Suppressor macrophage (primary cell): ENCODE data around the gene CD14.
"Not testable (repeated sequence)": the region's sequence is repeated elsewhere in the genome, so short reads cannot be mapped to it uniquely, and the experiment has no call there.

ENCODE experiments used
- DNase-seq, 4 experiments: peaks; one replicate each; pipeline ENCODE4 v3.0.0-alpha.2; 2020 to 2022

The CD14 gene

DNA sequence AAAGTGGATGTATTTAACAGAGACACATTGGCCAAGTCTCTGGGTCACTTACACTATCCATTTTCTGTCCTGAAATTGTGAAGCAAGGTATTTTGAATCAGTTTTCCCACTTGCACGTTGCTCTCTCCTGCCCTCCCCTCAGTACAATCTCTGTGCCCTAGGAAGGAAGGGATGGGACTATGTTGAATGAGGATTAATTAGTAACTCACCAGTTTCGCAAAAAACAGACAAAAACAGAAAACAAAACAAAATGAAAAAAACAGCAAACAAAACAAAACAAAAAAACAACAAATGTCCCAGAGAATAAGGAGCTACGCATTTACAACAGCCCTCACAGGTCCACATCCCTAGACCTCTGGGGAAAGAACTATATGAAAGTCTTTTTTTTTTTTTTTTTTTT, 1.1 kb upstream of the CD14 start:
- no peak for DNase-seq

DNA sequence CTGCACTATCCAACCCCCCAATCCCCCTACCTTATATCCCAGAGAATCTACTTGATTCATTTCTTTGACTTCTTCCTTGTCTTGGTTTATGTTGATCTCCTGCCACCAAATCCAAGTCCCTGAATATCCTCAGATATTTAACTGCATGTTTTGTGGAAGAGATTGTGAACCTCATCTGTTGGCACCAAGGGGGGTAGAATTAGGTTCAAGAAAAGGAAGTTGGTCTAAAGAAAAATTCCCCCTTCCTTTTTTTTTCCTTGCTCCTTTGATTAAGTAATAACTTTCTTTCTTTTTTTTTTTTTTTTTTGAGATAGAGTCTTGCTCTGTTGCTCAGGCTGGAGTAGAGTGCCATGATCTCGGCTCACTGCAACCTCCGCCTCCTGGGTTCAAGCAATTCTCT, 526 bp upstream of the CD14 start:
- DNase-seq: peak in 2 of 4 experiments; percentile 76 to 87

DNA sequence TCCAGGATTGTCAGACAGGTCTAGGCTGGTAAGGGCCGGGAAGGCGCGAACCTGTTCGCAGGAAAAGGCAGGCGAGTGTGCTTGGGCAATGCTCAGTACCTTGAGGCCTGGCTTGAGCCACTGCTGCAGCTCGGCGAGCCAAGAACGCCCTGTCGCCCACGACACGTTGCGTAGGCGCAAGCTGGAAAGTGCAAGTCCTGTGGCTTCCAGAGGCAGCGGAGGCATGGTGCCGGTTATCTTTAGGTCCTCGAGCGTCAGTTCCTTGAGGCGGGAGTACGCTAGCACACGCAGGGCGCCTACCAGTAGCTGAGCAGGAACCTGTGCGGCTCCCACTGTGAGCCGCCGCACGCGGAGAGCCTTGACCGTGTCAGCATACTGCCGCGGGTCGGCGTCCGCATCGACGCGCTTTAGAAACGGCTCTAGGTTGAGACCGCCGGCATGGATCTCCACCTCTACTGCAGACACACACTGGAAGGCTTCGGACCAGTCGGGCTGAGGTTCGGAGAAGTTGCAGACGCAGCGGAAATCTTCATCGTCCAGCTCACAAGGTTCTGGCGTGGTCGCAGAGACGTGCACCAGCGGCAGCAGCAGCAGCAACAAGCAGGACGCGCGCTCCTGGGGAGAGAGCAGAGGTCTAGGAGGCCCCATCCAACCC, 482 bp downstream of the CD14 start:
- DNase-seq: peak; percentile 86 to 95 (median 92)

DNA sequence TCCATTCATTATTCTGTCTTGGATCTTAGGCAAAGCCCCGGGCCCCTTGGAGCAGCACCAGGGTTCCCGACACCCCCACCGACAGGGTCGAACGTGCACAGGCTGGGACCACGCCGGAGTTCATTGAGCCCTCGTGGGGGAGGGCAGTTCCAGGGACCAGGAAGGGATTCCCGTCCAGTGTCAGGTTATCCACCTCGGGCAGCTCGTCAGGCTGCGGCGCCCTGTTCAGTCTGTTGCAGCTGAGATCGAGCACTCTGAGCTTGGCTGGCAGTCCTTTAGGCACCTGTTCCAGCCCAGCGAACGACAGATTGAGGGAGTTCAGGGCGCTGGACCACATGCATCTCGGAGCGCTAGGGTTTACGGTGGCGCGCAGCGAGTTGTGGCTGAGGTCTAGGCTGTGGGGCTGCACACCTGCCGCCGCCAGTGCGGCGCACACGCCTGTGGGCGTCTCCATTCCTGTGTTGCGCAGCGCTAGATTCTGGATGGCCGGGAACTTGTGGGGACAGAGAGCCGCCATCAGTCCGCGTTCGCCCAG, 1.1 kb downstream of the CD14 start:
- peak in 3 of 4 experiments; percentile 16 to 43 (median 34) for DNase-seq

DNA sequence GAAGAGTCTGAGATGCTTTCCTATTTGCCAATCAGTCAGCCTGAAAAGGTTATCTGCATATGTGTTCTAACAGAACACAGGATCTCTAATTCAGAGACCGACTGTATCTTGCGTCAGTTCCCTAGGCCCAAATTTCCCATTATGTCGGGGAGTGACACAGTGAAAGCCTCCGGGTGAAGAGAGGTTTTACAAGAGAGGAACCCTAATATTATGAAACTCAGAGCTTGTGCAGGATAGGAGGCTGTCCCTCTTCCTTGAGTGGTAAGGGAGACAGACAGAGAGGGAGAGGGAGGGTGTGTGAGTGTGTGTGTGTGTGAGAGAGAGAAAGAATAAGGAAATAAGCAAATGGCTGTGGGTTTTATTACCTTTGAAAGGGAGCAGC, 1.9 kb downstream of the CD14 start:
- DNase-seq: peak; percentile 80 to 93 (median 88)

DNA sequence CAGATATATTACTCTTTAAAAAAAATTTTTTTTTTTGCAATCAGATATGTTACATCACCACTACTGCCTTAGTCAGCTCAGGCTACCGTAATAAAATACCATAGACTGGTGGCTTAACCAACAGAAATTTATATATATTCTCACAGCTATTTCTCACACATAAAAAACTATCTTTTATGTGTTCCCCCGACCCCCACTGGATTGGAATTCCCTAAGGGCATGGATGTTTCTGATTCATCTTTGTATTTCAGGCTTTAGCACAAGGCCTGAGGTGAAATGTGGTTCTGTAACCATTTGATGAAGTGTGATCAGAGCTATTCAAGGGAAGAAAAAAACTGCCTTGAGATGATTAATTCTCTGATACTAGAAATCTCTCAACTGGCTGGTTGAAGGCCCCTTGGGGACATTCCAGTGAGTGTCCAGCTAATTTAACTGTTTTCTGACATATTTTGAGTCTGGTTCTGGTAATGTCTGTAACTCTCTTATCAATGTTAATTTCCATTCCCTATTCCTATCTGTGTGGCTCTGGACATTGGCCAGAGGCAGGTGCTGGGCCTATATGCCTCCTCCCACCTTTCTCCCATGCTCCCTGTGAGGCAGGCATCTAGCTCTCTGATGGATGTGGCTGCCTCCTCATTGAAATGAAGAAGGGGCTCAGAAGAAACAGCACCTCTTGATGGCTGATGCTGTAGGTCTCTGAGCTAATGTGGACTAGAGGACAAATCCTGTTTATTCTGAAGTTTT, 2.5 kb downstream of the CD14 start:
- DNase-seq: peak in 2 of 4 experiments; percentile 45 to 47

DNA sequence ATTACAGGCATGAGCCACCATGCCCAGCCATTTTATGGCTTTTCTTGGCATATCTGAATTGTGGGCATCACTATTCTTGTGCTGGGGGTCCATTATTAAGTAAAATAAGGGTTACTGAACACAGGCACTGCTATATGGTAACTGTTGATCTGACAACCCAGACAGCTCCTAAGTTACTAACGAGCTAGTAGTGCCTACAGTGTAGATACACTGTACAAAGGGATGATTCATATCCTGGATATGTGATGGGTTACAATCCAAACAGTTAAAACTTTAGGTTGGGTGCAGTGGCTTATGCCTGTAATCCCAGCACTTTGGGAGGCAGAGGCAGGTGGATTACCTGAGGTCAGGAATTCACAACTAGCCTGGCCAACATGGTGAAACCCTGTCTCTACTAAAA, 4.3 kb downstream of the CD14 start:
- no peak for DNase-seq

DNA sequence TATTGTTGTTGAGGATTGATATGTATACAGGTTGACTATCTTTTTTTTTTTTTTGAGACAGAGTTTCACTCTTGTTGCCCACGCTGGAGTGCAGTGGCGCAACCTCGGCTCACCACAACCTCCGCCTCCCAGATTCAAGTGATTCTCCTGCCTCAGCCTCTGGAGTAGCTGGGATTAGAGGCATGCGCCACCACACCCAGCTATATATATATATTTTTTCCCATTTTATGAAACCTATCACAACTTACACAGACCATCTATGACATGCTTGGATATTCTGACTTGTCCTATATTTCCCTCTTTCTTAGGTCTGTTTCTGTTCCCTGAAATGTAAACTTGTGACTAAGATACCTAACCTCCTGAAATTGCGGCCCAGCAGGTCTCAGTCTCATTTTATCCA, 5.0 kb downstream of the CD14 start:
- no peak for DNase-seq

DNA sequence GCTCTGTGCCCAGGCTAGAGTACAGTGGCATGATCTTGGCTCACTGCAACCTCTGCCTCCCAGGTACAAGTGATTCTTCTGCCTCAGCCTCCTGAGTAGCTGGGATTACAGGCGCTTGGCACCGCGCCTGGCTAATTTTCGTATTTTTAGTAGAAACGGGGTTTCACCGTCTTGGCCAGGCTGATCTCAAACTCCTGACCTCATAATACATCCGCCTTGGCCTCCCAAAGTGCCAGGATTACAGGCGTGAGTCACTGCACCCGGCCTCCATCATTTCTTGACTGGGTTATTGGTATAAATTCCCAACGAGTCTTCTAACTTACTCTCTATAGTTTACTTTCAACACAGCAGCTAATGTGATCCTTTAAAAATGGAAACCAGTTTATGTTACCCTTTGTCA, 8.1 kb downstream of the CD14 start:
- DNase-seq: not testable (repeated sequence)

DNA sequence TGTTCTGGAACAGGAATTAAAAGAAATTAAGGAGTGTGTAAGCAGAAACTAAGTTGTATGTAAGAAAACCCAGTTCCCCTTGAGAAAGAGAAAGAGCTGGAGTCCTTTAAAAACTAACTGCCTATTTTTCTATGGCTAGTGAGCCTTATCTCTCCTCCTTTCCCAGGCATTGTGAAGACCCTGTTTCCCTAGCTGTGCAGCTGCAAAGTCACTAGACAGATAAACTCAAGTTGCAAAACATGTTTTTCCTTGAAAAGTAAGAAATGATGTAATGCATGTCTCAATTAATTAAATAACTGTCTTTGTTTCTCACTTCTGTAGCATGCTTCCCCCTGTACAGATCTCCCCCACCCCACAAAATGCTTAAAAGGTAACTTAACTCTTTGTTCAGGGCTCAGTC, 9.9 kb downstream of the CD14 start:
- not testable (repeated sequence) for DNase-seq

DNA sequence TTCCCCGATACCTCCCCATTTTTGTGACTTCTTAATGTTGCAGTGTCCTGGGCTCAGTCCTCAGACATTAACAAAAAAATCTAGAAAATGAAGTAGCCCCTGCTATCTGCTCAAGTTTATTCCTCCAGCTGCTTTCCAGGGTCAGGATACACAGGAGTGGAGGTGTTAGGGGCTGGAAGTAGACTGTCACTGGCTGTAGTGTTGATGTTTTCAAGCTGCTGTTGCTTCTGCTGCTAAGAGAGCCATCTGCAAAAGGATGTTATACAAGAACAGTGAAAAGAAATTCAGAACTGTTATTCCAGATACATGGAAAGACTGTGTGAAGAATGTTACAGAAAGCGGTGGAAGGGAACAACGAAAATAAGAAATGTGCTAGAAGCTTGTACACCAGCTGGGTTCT, 10.7 kb downstream of the CD14 start:
- DNase-seq: no peak

DNA sequence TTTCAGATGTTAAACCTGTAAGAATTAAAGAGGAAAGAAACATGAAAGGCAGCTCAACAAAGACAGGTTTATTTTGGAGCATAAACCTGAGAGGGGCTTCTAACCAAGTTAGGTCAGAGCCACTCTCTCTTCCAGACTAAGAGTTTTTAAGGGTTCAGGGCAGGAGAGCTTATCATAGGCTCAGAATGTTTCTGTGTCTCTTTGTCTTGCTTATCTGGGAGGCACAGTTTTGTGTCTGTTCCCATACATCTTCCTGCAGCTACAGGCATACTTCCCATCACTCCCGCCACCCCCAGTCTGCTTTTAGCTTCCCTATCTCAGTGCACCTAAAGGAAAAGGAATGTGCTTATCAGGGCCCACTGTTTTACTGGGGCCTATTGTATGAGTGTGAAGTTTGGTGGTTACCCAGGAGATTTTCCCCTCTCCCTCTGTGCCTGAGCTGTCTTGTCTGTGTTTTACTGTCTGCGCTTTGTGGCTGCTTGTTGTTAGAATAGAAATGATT, 21.9 kb downstream of the CD14 start:
- DNase-seq: peak in 3 of 4 experiments; percentile 31 to 58 (median 57)

DNA sequence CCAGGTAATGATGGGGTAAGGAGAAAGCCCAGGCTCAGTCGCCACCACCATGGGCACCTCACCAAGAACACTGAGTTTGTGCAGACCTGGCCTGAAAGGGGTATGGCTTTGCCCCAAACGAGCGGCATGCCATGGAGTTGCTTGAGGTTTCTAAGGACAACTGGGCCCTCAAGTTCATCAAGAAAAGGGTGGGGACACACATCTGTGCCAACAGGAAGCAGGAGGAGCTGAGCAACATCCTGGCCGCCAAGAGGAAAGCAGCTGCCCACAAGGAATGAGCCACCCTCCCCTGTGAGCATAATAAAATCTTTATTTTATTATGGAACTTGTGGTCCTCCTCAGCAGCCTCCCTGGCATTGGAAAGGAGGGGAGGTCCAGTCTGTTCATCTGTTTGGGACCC, 23.8 kb downstream of the CD14 start:
- DNase-seq: peak; percentile 74 to 92 (median 90)

DNA sequence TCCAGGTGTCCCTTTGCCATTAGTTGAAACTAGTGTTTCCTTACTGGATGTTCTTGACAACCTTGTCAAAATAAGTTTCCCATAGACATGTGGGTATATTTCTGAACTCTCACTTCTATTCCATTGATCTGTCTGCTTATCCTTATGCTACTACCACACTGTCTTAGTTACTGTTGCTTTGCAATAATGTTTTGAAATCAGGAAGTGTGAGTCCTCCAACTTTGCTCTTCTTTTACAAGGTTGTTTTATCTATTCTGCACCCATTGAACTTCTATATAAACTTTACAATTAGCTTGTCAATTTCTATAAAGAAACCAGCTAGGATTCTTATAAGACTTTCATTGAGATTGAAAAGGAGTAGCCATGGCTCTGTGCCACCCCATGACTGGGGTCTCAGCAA, 24.3 kb downstream of the CD14 start:
- DNase-seq: peak in 2 of 4 experiments; percentile 57 to 58

DNA sequence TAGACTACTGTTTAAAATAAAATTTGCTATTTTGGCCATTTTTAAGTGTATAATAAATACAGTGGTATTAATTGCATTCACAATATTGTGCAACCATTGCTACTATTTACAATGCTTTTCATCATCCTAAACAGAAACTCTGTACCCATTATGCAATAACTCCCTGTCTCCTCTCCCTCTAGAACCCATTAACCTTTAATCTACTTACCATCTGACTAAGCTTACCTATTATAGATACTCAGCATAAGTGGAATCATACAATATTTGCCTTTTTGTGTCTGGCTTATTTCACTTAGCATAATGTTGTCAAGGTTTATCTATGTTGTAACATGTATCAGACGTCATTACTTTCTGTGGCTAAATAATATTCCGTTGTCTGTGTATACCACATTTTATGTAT, 25.9 kb downstream of the CD14 start:
- peak in 2 of 4 experiments; percentile 63 to 67 for DNase-seq

DNA sequence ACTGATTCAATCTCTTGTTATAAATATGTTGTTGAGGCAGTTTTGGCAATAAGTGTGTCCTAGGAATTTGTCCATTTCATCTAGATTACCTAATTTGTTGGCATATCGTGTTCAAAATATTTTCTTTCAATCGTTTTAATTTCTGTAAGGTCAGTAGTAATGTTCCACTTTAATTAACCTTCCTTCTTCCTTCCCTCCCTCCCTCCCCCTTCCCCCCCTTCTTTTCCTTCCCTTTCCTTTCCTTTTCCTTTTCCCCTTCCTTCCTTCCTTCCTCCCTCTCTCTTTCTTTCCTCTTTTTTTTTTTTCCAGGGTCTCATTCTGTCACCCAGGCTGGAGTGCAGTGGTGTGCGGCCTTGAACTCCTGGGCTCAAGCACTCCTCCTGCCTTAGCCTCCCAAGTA, 27.1 kb downstream of the CD14 start:
- no peak for DNase-seq

DNA sequence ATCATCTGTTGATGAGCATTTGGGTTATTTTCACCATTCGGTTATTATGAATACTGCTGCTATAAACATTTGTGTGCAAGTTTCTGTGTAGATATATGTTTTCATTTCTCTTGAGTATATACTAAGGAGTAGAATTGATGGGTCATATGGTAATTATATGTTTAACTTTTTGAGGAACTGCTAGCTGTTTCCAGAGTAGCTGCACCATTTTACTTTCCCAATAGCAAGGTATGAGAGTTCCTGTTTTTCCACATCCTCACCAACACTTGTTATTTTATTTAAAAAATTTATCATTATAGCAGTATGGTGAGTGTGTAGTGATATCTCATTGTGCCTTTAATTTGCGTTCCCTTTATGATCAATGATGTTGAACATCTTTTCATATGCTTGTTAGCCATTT, 29.2 kb downstream of the CD14 start:
- peak in 2 of 4 experiments; percentile 57 to 67 for DNase-seq

DNA sequence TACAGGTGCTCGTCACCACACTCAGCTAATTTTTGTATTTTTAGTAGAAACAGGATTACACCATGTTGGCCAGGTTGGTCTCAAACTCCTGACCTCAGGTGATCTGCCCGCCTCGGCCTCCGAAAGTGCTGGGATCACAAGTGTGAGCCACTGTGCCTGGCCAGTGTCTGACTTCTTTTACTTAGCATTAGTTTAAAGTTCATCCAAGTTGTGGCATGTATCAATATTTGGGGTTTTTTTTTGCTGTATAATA, 29.6 kb downstream of the CD14 start:
- DNase-seq: not testable (repeated sequence)

DNA sequence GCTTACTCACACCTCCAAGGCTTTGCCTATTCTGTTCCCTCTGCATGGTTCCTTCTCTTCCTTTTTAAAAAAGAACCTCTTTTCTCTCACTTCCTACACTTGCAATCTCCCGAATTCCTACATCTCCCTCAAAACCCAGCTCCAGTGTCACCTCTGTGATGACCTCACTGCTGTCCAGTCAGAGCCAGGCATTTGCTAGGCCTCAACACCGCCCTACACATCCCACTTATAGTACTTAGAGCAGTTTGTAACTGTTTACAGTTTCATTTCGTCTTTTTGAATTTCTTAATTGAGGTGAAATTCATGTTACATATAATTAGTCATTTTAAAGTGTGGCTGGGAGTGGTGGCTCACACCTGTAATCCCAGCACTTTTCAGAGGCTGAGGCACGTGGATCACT, 30.8 kb downstream of the CD14 start:
- DNase-seq: peak; percentile 55 to 85 (median 78)

DNA sequence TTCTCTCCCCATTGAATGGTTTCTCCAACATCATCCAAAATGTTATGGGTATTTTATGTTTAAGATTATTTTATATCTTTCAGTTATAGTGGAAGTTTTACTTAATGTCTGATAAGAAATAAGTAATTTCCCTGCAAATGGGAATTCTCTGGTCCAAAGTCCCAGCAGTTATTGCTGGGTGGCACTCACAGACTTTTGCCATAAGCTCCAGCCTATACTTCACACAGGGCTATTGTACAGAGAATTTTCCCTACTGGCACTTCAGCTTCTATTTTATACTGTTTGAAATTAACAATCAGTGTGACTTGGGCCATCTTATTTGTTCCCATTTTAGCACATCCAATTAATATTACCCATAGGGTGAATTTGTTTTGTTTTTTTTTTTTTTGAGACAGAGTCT, 32.9 kb downstream of the CD14 start:
- DNase-seq: no peak

DNA sequence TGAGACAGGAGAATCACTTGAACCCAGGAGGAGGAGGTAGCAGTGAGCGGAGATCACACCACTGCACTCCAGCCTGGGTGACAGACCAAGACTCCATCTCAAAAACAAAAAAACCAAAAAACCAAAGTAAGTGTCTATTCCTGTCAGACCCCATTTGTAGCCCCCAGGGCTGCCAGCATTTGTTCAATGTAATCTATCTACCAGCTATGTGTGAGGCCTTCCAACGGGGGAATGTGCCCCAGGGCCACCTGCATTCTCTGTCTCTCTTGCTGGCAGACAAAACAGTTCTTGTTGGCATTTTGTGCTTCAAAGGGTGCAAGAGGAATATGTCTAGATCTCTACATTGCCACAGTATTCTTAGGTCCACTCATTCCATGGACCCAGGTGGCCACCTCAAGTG, 34.1 kb downstream of the CD14 start:
- no peak for DNase-seq

DNA sequence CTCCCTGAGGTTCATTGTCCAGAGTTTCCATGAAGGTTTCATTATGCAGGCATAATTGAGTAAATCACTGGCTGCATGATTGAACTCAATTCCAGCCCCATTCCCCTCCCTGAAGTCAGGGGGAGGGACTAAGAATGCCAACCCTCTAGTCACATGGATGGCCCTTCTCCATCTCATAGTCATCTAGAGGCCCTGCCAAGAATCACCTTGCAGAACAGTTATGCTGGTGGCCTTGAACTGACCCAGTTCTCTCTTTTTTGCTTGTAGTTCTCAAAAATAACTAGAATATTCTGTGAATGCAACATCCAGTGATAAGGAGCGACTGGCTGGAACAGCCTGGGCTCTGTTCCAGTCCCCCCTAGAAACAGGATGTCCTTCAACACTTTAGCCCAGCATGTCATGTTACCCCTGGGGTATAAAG, 36.6 kb downstream of the CD14 start:
- peak; percentile 43 to 74 (median 70) for DNase-seq

DNA sequence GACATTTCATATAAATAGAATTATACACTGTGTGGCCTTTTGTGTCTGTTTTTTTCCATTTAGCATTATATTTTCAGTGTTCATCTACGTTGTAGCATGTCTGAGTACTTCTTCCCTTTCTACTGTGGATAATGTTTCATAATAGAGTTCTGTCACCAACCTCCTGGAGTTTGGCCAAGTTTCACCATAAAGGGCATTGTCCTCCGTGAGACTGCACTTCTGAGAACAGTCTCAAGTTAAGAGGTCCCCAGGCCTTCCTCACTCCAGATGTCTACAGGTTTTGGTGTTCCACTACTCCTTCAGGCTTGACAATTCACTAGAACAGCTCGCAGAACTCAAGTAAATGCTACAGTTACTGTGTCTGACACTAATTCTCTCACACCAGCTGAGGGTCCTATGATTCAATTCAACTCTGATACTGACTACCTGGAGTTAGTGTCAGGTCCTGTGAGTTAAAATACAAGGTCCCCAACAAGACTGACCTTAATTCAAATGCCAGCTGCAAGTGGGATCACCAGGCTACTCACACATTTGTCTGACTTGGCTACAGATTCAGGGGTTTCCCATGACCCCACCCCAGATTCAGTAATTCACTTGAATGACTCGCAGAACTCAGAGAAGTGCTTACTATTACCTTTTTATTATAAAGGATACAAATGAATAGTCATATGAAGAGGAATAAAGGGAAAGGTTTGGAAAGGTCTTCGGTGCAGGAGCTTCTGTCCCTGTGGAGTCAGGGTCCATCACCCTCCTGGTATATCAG, 37.3 kb downstream of the CD14 start:
- DNase-seq: peak; percentile 89 to 98 (median 96)
